Measurements from ENCODE around the gene RIPK1.
A peak's percentile ranks its signal among the peaks of the same experiment; 100 is the strongest.
"Not testable (repeated sequence)": the region's sequence is repeated elsewhere in the genome, so short reads cannot be mapped to it uniquely, and the experiment has no call there.

RIPK1 gene

DNA sequence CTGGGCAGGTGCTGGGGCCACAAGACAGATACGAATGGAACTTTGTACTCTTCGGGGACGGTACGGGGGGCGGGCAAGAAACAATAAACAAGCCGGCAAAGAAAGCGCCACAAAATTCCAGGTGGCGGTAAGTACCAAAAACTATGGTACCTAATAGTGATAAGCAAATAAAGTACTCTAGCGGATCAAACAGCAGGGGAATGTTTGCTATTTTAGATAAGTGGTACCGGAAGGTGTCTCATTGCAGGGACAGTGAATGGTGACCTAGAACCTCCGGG lies 15.1 kb upstream of the RIPK1 start:
- H3K4me3 ChIP-seq (ENCODE audit: low read depth, low read length): peak overlapping the region; percentile 49
- DNase-seq (ENCODE audit: low read depth): no peak
- TF ChIP-seq MYC (IDR thresholded peaks at IDR 0.05; ENCODE audit: low read depth, low read length): no peak
- TF ChIP-seq MAX (IDR thresholded peaks at IDR 0.05; ENCODE audit: low read depth, low read length): no peak
- TF ChIP-seq, protein P1, sequence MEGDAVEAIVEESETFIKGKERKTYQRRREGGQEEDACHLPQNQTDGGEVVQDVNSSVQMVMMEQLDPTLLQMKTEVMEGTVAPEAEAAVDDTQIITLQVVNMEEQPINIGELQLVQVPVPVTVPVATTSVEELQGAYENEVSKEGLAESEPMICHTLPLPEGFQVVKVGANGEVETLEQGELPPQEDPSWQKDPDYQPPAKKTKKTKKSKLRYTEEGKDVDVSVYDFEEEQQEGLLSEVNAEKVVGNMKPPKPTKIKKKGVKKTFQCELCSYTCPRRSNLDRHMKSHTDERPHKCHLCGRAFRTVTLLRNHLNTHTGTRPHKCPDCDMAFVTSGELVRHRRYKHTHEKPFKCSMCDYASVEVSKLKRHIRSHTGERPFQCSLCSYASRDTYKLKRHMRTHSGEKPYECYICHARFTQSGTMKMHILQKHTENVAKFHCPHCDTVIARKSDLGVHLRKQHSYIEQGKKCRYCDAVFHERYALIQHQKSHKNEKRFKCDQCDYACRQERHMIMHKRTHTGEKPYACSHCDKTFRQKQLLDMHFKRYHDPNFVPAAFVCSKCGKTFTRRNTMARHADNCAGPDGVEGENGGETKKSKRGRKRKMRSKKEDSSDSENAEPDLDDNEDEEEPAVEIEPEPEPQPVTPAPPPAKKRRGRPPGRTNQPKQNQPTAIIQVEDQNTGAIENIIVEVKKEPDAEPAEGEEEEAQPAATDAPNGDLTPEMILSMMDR (IDR thresholded peaks at IDR 0.05; ENCODE audit: low read depth, low read length): no peak
- no peak for TF ChIP-seq POLR2A (IDR thresholded peaks at IDR 0.05; ENCODE audit: extremely low read depth, insufficient read length)

- not testable (repeated sequence) for H3K4me3 ChIP-seq (ENCODE audit: low read depth, low read length); DNase-seq (ENCODE audit: low read depth)
Observed at GRCh38 chr6:3054229-3055157, 13.8 kb upstream of the RIPK1 start.

GRCh38 chr6:3055158-3055499 lies 13.2 kb upstream of the RIPK1 start:
- DNase-seq (ENCODE audit: low read depth); H3K4me3 ChIP-seq (ENCODE audit: low read depth, low read length): not testable (repeated sequence)

GRCh38 chr6:3057063-3057770 lies 11.1 kb upstream of the RIPK1 start:
- TF ChIP-seq MAX (IDR thresholded peaks at IDR 0.05; ENCODE audit: low read depth, low read length): no peak
- no peak for TF ChIP-seq MYC (IDR thresholded peaks at IDR 0.05; ENCODE audit: low read depth, low read length)
- no peak for TF ChIP-seq POLR2A (IDR thresholded peaks at IDR 0.05; ENCODE audit: extremely low read depth, insufficient read length)
- DNase-seq (ENCODE audit: low read depth): no peak
- no peak overlapping the region for H3K4me3 ChIP-seq (ENCODE audit: low read depth, low read length)

DNA sequence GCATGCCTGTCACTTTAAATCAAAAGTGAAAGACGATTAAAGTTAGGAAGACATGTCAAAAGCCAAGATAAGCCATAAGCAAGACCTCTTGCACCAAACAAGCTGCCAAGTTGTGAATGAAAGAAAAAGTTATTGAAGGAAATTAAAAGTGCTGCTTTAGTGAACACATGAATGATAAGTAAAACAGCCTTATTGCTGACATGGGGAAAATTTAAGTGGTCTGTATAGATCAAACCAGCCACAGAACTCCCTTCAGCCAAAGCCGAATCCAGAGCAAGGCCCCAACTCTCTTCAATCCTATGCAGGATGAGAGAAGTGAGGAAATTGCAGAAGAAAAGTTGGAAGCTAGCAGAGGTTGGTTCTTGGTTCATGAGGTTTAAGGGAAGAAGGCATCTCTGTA lies 9.3 kb upstream of the RIPK1 start:
- no peak overlapping the region for H3K4me3 ChIP-seq (ENCODE audit: low read depth, low read length)
- no peak for DNase-seq (ENCODE audit: low read depth)
- TF ChIP-seq MAX (IDR thresholded peaks at IDR 0.05; ENCODE audit: low read depth, low read length): no peak
- TF ChIP-seq, protein P1 (IDR thresholded peaks at IDR 0.05; ENCODE audit: low read depth, low read length): no peak
- TF ChIP-seq MYC (IDR thresholded peaks at IDR 0.05; ENCODE audit: low read depth, low read length): no peak
- TF ChIP-seq POLR2A (IDR thresholded peaks at IDR 0.05; ENCODE audit: extremely low read depth, insufficient read length): no peak

DNA sequence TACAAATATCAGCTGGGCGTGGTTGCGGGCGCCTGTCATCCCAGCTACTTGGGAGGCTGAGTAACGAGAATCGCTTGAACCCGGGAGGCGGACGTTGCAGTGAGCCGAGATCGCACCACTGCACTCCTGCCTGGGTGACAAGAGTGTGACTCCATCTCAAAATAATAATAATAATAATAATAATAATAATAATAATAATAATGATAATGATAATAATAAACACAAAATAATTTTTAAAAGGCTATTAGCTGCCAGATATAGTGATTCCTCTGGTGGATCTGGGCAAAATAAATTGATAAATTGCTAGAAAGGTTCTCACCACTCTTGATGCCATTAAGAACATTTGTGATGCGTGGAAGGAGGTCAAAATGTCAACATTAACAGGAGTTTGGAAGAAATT lies 8.2 kb upstream of the RIPK1 start:
- not testable (repeated sequence) for DNase-seq (ENCODE audit: low read depth)

GRCh38 chr6:3061501-3061941 lies 6.8 kb upstream of the RIPK1 start:
- H3K4me3 ChIP-seq (ENCODE audit: low read depth, low read length): no peak overlapping the region
- no peak for DNase-seq (ENCODE audit: low read depth)
- TF ChIP-seq MAX (IDR thresholded peaks at IDR 0.05; ENCODE audit: low read depth, low read length) (no peak), MYC (IDR thresholded peaks at IDR 0.05; ENCODE audit: low read depth, low read length) (no peak), POLR2A (IDR thresholded peaks at IDR 0.05; ENCODE audit: extremely low read depth, insufficient read length) (no peak)
- TF ChIP-seq, protein P1 (IDR thresholded peaks at IDR 0.05; ENCODE audit: low read depth, low read length): no peak

More for the DNA sequence above, 8.2 kb upstream of the RIPK1 start:
- H3K4me3 ChIP-seq (ENCODE audit: low read depth, low read length): not testable (repeated sequence)

DNA sequence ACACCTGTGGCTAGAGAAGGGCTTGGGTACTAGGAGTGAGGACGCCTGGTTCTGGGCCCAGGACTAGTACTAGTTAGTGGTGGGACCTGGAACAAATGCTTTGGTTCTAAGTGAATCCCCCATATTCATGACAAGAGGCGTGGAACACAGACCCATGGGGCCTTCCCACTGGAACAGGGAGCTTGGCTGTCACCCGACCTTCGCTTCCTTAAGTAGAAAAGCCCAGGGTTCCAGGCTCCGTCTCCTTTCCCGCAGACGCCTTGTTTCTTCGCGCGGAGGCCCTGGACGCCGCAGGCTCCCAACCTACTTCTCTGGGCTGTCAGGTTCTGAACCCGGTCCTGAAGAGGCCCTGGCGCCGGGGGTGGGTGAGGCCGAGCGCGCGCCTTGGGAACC lies 5.0 kb upstream of the RIPK1 start:
- not testable (repeated sequence) for DNase-seq (ENCODE audit: low read depth); H3K4me3 ChIP-seq (ENCODE audit: low read depth, low read length)

All from NB4 (cell line).